GM12873 (cell line): ENCODE data around the gene HSPB6.

ENCODE experiments used
- TF ChIP-seq, protein P1 (sequence below): IDR thresholded peaks from 2 replicates; pipeline ENCODE4 v1.5.1; 2012; ENCODE audit warnings: low read depth, mild to moderate bottlenecking, moderate library complexity, low read length, control low read depth; ENCODE audit not compliant: insufficient read depth; ENCODE audit errors: missing control alignments

The HSPB6 gene

DNA sequence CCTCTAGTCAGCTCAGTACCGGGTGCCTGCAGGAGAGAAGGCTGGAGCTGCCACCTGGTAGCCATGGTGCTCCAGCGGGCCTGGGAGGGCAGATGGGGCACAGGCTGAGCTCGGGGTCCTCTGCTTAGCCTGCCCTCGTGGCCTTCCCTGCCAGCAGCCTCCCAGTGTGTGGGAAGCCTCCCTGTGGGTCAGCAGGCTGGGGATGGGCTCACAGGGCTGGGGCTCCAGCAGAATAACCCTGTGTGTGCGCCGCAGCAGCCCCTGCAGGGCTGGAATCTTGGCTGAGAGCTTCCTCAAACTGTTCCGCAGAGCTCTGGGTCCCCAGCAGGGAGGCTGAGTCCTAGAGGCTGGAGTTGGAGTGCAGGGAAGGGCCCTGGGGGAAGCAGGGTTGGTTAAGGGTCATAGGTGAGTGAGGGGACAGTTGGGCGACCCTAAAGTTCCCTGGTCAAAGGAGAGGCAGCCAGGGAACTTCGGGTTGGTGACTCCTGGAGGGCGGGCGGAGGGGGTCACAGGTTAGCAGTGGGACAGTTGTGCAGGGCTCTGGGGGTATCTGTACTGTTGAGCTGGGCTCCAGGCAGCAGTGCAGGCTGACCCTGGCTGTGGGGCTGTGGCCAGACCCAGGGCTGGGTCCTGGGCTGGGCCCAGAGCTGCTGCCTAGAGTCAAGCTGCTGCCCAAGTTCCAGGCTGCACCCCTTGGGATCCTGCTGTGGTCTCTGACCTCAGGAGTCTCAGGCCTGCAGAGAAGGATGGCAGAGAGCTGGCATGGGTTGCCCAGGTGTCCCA is 32.6 kb upstream of the HSPB6 start:
- TF ChIP-seq, protein P1, sequence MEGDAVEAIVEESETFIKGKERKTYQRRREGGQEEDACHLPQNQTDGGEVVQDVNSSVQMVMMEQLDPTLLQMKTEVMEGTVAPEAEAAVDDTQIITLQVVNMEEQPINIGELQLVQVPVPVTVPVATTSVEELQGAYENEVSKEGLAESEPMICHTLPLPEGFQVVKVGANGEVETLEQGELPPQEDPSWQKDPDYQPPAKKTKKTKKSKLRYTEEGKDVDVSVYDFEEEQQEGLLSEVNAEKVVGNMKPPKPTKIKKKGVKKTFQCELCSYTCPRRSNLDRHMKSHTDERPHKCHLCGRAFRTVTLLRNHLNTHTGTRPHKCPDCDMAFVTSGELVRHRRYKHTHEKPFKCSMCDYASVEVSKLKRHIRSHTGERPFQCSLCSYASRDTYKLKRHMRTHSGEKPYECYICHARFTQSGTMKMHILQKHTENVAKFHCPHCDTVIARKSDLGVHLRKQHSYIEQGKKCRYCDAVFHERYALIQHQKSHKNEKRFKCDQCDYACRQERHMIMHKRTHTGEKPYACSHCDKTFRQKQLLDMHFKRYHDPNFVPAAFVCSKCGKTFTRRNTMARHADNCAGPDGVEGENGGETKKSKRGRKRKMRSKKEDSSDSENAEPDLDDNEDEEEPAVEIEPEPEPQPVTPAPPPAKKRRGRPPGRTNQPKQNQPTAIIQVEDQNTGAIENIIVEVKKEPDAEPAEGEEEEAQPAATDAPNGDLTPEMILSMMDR, result no peak

DNA sequence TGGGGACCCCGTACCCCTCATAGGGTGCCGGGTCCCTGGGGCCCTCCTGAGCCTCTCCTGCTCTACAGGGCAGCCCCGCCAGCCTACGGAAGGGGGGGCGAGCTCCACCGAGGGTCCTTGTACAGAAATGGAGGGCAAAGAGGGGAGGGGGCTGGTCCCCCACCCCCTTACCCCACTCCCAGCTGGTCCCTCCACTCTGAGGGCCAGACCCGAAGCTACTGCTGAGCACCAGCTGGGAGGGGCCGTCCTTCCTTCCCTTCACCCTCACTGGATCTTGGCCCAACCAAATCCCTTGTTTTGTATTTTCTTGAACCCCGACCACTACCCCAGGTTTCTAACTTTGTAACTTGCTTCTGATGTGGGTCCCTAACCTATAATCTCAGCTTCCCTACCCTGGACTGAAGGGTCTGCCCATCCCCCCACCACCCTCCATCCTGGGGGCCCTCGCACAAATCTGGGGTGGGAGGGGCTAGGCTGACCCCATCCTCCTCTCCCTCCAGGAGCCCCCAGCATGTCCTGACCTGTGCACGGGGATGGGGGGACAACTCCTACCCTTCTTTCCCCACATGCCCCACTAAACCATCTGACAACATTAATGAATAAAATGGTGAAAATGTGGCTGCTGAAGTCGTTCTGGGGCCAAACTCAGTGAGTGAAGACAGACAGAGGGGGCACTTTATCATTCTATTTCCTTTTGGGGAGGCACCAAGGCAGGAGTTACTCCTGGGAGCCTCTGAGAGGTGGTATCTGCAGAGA is 31.6 kb upstream of the HSPB6 start:
- TF ChIP-seq, protein P1, result no peak

DNA sequence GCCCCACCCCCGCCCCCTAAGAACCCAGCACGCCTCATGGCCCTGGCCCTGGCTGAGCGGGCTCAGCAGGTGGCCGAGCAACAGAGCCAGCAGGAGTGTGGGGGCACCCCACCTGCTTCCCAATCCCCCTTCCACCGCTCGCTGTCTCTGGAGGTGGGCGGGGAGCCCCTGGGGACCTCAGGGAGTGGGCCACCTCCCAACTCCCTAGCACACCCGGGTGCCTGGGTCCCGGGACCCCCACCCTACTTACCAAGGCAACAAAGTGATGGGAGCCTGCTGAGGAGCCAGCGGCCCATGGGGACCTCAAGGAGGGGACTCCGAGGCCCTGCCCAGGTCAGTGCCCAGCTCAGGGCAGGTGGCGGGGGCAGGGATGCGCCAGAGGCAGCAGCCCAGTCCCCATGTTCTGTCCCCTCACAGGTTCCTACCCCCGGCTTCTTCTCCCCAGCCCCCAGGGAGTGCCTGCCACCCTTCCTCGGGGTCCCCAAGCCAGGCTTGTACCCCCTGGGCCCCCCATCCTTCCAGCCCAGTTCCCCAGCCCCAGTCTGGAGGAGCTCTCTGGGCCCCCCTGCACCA is 30.5 kb upstream of the HSPB6 start:
- TF ChIP-seq, protein P1, result no peak

DNA sequence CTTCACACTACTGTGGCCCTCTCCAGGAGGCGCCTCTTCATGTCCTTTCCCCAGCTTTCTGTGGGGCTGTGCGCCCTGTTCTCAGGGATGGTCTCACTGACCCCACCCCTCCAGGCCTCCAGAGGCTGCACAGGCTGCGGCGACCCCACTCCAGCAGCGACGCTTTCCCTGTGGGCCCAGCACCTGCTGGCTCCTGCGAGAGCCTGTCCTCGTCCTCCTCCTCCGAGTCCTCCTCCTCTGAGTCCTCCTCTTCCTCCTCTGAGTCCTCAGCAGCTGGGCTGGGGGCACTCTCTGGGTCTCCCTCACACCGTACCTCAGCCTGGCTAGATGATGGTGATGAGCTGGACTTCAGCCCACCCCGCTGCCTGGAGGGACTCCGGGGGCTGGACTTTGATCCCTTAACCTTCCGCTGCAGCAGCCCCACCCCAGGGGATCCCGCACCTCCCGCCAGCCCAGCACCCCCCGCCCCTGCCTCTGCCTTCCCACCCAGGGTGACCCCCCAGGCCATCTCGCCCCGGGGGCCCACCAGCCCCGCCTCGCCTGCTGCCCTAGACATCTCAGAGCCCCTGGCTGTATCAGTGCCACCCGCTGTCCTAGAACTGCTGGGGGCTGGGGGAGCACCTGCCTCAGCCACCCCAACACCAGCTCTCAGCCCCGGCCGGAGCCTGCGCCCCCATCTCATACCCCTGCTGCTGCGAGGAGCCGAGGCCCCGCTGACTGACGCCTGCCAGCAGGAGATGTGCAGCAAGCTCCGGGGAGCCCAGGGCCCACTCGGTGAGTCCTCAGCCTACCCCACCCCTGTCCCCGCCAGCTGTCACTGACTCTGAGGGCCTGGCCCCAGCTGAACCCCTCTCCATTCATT is 29.7 kb upstream of the HSPB6 start:
- TF ChIP-seq, protein P1, result no peak

DNA sequence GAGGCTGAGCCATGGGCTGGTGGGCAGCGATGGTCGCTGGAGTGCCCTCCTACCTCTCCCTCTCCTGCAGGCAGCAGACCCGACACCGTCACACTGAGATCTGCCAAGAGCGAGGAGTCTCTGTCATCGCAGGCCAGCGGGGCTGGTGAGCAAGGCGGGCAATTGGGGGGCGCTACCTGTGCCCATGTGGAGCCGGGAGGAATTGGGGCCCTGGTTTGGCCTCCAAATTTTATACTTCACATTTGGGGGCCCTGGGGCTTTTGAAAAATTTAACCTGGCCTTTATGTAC is 28.5 kb upstream of the HSPB6 start:
- TF ChIP-seq, protein P1, result no peak

DNA sequence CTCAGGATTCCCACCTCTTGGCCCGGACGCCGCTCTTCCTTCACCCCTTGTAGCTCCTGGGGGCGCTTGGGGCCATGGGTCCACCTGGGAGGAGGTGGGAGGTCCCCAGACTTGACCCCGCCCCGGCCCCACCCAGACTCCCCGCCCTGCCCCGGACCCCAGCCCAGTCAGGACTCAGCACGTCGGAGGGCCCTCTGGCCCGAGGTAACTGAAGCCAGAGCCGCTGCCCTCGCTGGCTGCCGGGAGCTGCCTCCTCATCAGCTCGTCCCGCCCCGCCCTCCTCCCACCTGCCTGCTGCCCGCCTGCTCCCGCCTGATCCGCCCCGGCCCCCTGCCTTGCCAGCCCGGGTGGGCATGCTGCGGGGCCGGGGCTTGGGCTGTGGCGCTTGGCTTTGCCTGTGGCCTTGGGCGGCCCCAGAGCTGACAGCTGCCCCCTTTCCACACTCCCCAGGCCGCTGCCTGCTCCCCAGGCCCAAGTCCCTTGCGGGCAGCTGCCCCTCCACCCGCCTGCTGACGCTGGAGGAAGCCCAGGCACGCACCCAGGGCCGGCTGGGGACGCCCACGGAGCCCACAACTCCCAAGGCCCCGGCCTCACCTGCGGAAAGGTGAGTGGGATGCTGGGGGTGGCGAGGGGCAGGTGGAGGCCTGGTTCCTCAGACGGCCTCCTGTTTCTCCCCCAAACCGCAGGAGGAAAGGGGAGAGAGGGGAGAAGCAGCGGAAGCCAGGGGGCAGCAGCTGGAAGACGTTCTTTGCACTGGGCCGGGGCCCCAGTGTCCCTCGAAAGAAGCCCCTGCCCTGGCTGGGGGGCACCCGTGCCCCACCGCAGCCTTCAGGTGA is 27.9 kb upstream of the HSPB6 start:
- TF ChIP-seq, protein P1, result no peak
